ENCODE results near the gene RGS19.

Gene RGS19

DNA sequence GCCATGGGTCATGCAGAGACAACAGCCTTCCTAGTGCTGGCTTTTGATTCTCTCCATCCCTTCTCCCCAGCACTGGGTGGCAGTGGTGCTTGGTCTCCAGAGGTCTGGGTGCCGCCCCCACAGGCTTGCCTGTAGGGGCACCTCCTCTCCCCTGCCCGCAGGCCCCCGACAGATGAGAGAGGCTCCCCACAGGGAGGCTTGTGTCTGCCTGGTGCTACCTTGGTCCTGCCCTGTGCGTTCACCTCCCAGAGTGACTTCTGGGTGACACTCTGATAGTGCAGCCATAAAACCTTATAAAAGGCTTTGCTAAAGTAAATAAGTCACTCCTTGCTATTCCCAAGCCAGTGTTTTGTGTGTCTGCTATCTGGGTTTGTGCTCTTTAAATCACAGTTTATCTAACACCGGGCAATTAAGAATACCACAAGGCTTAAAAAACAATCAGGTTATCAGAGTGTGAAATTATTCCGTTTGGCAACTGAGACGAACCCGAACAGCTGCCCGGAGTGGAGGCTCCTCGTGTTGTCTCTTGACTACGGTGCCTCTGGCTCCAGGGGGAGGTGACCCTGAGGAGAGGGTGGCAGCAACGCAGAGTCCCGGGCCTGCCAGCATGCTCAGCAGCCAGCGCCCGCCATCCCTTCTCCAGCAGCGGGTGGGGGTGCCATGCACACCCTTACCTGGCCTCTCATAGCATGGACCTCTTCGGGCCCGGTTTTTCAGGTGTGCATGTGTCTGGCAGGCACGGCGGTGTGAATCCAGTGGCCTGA is 48.8 kb downstream of the RGS19 start:
- DNase-seq (ENCODE audit: low read depth, low spot score), result no peak
- no peak overlapping the region for H3K4me3 ChIP-seq (ENCODE audit: low read length)

DNA sequence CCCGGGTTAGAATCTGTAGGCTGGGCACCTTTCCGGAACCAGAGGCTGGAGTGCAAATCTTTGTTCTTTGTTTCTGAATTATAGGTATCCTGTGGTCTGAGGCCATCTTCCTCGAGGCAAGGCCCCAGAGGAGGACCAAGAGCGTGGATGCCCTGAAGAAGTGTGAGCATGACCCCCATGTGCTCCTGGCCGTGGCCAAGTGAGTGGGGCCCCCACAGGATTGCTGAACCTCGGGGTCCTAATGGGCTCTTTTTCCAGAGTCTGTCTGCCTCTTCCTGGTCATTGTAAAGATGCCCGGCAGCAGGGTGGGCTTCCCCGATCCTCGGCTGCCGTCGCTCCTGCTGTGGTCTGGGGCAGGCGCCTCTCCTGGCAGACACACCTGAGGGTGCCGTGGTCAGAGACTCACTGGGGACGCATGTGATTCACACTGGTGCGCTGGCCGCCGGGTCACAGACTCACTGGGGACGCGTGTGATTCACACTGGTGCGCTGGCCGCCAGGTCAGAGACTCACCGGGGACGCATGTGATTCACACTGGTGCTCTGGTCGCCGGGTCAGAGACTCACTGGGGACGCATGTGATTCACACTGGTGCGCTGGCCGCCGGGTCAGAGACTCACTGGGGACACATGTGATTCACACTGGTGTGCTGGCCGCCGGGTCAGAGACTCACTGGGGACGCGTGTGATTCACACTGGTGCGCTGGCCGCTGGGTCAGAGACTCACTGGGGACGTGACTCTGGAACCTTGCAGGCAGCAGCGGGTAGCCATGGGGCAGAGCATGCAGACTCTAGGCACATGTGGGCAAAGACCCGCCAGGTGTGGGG is 49.8 kb downstream of the RGS19 start:
- no peak for DNase-seq (ENCODE audit: low read depth, low spot score)
- H3K4me3 ChIP-seq (ENCODE audit: low read length), result no peak overlapping the region

DNA sequence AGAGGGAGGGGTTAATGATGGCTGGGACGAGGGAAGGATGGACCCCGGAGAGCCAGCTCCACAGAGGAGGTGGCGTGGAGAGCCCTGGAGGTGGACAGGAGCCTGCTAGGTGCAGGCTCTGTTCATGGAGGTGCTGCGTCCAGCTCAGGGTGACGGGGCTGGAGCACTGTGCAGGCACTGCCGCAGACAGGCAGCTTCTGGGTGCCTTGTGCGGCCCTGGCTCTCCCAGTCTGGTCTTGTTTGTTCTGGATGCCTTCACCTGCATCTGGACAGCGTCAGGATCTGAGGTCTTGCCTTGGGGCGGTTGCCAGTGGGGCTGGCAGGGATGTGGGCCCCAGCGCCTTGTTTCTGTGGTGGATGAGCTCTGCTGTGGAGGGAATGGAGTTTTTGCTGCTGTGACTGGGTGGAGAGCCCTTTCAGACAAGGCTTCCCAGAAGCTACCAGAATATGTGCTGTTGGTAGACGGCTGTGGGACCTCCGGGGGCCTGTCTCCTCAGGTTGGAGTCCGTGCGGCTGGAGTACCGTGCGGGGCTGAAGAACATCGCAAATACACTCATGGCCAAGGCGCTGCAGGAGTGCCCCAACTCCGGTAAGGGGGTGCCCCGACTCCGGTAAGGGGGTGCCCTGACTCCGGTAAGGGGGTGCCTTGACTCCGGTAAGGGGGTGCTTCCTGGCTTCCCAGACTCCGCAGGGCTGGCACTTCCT is 51.2 kb downstream of the RGS19 start:
- no peak for DNase-seq (ENCODE audit: low read depth, low spot score)
- H3K4me3 ChIP-seq (ENCODE audit: low read length), result no peak overlapping the region

DNA sequence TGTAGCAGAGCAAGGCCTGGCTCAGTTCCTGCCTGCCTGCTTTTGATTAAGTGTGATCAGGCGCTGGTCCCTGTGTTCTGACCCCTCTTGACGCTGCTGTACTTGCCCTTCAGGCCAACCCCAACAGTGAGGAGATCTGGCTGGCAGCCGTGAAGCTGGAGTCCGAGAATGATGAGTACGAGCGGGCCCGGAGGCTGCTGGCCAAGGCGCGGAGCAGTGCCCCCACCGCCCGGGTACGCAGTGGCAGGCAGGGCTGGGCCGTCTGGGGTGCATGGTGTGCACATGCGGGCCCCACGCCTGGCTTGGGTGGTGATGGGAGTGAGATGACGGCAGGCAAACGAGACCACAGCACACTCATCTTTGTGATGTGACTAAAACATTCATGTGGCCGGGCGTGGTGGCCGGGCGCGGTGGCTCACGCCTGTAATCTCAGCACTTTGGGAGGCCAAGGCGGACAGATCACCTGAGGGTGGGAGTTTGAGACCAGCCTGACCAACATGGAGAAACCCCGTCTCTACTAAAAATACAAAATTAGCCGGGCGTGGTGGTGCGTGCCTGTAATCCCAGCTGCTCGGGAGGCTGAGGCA is 53.4 kb downstream of the RGS19 start:
- DNase-seq (ENCODE audit: low read depth, low spot score), result no peak
- H3K4me3 ChIP-seq (ENCODE audit: low read length), result no peak overlapping the region

DNA sequence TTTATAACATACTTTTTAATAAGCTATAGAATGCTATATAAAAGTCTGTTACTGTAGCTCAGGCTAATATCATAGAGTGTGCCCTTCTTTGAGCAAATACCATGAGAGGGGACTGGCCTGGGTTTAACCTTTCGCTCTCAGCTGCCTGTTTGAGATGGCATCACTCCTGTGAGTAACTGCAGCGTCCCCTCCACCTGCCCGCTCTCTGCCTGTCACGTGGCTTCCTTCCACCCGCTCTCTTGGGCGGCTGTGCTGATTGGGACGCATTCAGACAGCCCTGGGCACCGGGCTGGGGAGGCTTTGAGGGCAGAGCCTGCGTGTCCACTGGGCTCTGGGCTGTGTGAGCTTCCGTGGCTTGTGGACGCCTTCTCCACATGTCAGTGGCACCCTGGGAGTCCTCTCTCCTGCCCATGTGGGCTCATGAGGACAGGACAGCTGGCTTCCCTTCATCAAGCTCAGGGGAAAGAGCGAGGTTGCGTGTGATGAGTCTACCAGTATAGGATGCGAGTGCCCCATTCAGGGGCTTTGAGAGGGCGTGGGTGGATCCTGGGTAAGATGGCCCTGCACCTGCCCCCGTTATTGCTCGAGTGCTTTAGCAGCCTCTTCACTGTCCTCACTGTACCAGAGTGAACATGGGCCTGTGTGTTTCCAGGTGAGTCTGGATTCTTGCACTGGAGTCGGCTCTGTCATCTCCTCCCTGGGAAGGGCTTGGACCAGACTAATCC is 54.1 kb downstream of the RGS19 start:
- no peak for DNase-seq (ENCODE audit: low read depth, low spot score)
- no peak overlapping the region for H3K4me3 ChIP-seq (ENCODE audit: low read length)

DNA sequence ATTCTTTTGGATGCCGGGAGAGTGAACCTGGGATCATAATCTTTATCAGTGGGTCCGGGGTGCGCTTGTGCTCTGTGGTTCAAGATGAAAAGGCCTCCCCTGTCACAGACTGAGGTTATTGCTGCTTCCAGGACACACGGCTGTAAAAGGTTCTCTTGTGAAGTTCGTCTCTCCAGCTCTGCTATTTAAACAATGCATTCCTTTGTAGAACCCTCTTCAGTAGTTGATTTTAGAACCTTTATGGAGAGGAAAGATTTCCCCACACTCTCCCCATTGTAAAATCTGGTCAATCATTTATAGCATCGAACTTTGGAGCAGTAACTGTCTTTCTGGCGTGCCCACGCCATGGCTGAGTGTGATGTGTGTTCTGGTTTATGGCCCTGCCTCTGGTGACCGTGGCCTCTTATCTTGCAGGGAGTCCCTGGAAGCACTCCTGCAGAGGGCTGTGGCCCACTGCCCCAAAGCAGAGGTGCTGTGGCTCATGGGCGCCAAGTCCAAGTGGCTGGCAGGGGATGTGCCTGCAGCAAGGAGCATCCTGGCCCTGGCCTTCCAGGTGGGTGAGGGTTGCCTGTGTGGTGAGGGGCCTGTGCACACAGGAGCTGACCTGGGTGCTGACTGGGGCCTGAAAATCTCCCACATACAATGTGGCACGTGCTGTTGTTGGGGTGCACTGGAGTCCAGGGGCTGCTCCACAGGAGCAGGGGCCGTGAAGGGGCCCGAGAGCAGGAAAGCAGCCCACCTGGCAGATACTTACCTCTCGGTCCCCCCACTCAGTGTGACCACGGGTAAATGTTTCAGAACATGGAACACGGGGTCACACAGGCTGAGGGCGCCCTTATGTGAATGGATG is 55.0 kb downstream of the RGS19 start:
- H3K4me3 ChIP-seq (ENCODE audit: low read length), result no peak overlapping the region
- DNase-seq (ENCODE audit: low read depth, low spot score), result no peak

DNA sequence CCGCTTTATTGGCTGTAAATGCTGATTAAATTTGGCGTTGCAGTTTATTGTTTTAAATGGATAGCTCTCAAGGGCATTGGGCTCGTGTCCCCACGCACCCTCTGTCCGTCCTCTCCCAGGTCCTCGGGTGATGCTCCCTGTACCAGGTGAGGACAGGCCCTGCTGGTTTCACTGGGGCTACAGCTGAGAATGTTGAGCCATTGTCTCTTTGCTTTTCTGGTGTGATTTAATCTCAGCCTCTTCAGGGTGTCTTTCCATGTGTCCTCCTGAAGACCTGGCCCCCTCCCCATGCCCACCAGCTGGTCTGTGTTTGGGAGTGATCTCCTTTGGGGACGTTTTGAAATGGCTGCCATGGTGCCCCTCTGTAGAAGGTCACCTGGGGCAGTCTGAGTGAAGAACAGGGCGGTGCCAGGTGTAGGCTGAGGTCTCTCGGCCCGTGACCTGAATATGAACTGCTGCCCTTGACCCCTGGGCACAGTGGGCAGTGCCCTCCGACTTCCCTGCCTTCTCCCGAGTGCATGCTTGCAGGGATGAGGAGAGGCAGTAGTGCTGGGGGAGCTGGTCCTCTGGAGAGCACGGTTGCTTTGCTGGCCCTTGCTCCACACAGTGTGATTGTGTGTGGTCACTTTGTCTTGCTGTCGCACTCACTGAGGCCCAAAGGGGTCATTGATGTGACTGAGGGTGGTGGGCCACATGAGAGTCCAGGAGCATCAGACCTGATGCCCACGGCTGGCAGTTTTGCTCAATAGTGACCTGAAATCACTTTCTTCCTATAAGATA is 55.8 kb downstream of the RGS19 start:
- no peak overlapping the region for H3K4me3 ChIP-seq (ENCODE audit: low read length)
- DNase-seq (ENCODE audit: low read depth, low spot score), result no peak
